ENCODE data around the gene RCSD1.

Gene RCSD1

DNA sequence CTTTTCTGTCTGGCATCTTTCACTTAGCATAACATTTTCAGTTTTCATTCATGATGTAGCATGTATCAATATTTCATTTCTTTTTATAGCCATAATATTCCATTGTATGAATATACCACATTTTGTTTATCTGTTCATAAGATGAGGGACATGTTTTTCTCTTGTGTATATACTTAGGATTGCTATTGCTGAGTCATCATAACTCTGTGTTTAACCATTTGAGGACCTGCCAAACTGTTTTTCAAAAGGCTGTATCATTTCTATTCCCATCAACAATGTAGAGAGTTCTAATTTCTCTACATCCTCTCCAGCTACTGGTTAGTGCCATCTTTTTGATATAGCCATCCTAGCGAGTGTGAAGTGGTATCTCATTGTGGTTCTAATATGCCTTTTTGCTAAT is 118.0 kb downstream of the RCSD1 start:
- peak; percentile 39 for DNase-seq

DNA sequence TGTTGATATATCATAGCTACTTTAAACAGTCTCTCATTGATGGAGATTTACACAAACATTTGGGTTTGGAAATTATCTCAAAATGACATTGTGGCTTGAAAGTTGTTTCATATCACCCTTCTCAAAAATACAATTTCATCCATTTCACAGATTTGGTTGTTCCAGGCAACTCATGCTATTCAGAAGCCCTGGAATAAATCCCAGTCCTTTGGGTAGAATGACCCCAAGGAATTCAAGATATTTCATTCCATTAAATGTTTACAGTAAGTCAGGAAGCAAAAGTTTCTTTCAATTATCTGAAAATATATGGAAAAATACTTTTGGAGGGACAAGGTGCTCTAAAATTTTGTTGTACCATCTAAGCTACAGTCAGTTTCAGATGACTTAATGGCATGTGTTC is 118.9 kb downstream of the RCSD1 start:
- peak; percentile 69 for DNase-seq

DNA sequence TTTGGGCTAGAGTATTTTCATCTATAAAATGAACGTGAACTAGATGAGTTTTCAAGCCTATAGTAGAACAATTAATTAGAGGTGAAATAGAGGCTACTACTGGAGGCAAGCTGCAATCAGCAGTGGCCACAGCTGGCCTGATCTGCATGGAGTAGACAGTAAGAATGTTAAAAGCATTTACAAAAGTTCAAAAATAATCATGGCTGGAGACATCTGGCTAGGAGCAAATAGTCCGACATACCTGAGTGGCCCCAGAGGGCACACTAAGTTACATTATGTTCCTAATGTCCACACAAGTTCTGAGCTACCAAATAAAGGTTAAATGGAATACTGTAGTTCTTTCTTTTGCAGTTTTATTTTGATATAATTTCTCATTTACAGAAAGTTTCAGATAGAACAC is 119.7 kb downstream of the RCSD1 start:
- no peak for DNase-seq

DNA sequence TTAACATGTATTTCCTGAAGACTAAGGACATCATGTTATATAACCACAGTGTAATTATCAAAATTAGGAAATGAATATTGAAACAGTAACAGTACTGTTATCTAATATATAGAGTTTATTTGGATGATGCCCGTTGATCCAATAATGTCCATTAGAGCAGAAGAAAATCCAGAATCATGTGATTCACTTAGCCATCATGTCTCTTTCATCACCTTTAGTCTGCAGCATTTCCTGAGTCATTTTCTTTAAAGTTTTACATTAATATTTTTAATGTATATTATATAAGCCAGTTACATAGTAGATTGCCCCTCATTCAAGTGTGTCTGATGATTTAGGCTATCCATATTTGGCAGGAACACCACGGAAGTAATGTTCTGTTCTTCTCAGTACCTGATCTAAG is 120.6 kb downstream of the RCSD1 start:
- no peak for DNase-seq

DNA sequence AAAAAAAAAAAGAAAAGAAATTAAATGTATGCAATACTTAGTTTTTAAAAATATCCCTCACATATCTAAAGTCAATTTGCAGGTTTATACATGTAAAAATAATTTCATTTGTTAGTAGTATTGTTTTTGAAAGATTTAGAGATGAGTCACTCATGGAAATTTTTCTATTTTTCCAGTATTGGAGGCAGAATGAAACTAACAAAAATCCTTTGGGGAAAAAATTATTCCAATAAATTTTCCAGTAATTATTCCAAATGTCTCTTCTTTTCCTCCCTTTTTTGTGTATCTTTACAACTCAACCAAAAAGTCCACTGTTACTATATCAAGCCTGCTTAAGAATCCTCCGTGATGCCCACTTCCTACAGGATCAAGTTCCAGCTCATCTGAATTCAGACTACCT is 121.6 kb downstream of the RCSD1 start:
- DNase-seq: no peak

DNA sequence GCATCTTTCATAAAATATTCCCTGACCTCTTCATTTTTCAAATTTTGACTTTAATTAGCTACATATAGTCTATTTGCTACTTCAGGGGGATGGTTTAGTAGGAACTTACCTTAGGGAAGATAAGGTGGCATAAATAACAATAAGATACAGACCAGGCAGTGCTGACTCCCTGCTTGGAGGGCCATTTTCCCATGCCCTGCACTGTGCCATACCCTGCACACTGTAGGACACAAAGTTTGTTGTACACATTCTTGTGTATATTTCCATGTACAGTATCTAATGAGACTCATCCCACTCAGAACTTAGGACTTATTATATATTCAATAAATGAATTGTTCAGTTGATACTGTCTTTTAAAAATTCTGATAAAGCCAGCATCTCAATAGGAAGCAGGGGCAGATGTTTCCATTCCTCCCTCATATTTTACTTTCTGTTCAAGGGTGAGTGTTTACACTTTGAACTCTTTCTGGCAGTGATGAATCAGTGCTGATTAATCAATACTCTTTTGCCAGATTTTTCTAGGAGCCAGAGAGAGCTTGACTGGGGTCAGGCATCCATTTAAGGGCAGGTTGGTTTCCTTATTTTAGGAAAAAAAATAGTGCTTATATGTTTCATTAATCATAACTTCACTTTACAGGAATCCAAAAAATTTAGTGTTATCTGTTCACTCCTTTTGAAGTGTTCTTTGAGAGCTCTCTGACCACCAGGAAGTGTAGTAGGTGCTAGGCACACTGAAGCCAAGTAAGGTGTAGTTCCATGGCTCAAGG is 122.4 kb downstream of the RCSD1 start:
- DNase-seq: peak; percentile 49

DNA sequence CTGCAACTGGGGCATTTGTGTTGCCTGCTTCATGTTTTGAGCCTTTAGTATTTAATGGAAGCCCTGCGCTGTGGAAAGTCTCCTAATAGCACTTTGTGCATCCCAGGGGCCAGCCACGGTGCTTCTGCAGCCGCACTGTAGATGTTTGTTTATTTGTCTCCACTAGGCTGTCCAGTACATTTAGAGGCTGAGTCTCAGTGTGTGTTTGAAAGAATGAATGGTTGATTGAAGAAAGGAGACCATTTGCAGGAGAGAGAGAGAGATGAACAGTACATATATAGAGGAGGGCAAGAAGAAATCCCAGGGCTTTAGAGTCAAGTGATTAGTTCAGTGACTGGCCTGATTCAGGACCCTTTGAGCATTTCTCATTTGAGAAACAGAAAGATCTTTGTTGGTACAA is 125.6 kb downstream of the RCSD1 start:
- DNase-seq: no peak

All from fibroblast of upper back skin (primary cell).